Heart right ventricle (tissue), 16 donors: ENCODE results near the gene AUTS2. TPM values are rescaled to one million over a fixed set of nuclear protein-coding genes. Genes with fewer than 3 reads are reported as not detected.
A peak's percentile ranks its signal among the peaks of the same experiment; 100 is the strongest.

ENCODE experiments used
- ATAC-seq, 8 donors: fragments of 200-7000 bp; cut with Tn5 transposase; one replicate each; pipeline ENCODE4 v1.9.1; 2020; ENCODE audit warnings: mild to moderate bottlenecking in 8 of 8, moderate library complexity in 8 of 8, moderate number of reproducible peaks in 1 of 8
- DNase-seq, 2 donors: peaks; one replicate each; pipeline ENCODE4 v3.0.0-alpha.2; 2020
- H3K27ac ChIP-seq, 10 donors: fragments of 200-600 bp; sonication (generic) in 2 of 10; one replicate each; pipeline versions ENCODE4 v1.5.0 to v1.8.0; 2020 to 2022; ENCODE audit warnings: mild to moderate bottlenecking in 3 of 10
- H3K27me3 ChIP-seq, 7 donors: fragments of 200-600 bp; one replicate each; pipeline ENCODE4 v1.8.0; 2021 to 2022; ENCODE audit warnings: mild to moderate bottlenecking in 2 of 7
- H3K36me3 ChIP-seq, 9 donors: fragments of 200-600 bp; sonication (generic) in 1 of 9; one replicate each; pipeline versions ENCODE4 v1.5.0 to v1.8.0; 2020 to 2022; ENCODE audit warnings: mild to moderate bottlenecking in 2 of 9
- H3K4me1 ChIP-seq, 9 donors: fragments of 200-600 bp; sonication (generic) in 1 of 9; one replicate each; pipeline versions ENCODE4 v1.5.0 to v1.8.0; 2020 to 2022; ENCODE audit warnings: mild to moderate bottlenecking in 4 of 9
- H3K4me3 ChIP-seq, 10 donors: fragments of 200-600 bp; sonication (generic) in 2 of 10; one replicate each; pipeline versions ENCODE4 v1.5.0 to v1.8.0; 2020 to 2022; ENCODE audit warnings: mild to moderate bottlenecking in 7 of 10, moderate library complexity in 2 of 10
- H3K9me3 ChIP-seq, 11 donors: fragments of 200-600 bp in 10 of 11; sonication (generic) in 2 of 11; one replicate each; pipeline versions ENCODE4 v1.5.0 to v1.8.0; 2013 to 2022; ENCODE audit warnings: mild to moderate bottlenecking in 2 of 11, control low read depth in 1 of 11, moderate library complexity in 1 of 11
- WGBS, 2 donors: extraction: QIAGEN DNeasy Blood & Tissue Kit; methylation state at CpG; one replicate each; pipeline ENCODE4 v1.1.7; 2013; ENCODE audit warnings: inconsistent platforms in 1 of 2; 5-methylcytosine and 5-hydroxymethylcytosine counted together
- intact Hi-C, 10 donors: fragments of 100-400 bp; cut with DNase I; formaldehyde crosslinking; loops; one replicate each; pipeline versions ENCODE4 v1.11.1 to v1.14.2; 2022
- polyA plus RNA-seq, 2 donors: library from polyadenylated mRNA; stranded (reverse); fragments of 200-250 nt; gene quantifications; one replicate each; pipeline ENCODE4 v1.2.3, GENCODE V29; 2013
- total RNA-seq, 10 donors: library from RNA; stranded (reverse); fragmentation: NEBNext Ultra II Directional in 3 of 10; extraction: Animal tissue kit (Norgen Biotek cat#: 25700) in 3 of 10; gene quantifications; one replicate each; pipeline versions ENCODE4 v1.2.1 to v1.2.4, GENCODE V29; 2021 to 2023
- TF ChIP-seq, protein P1 (sequence below), 9 donors: fragments of 200-600 bp; sonication (generic) in 2 of 9; IDR thresholded peaks; one replicate each; pipeline versions ENCODE4 v1.5.0 to v1.8.0; 2021 to 2022; ENCODE audit warnings: antibody characterized with exemption in 9 of 9, mild to moderate bottlenecking in 5 of 9, moderate library complexity in 1 of 9
- donor health status: Arrhythmogenic right ventricular cardiomyopathy.
- donor health status: ischemic (EF 13 %, LVEDD 7.1; RV severe dilation, severe dysfunction).
- donor health status: healthy with polysubstance abuse.
- donor health status: DM: no; HTN: yes; CAD: no.
- donor health status: DM: no; HTN: no; CAD: no.
- donor health status: ischemic (EF 25% LVEDD 6.9; RV normal size, moderate dysfunction).
- donor health status: ischemic (EF 25% LVEDD 5.7; RV mildly dilated, moderate dysfunction).
- donor health status: healthy.
- donor health status: DM: yes; HTN: yes; CAD: no.
- donor health status: Ischemic cardiomyopathy.
- donor health status: ischemic (EF 35%, LVEDD 5.7; RV mildly dilated, moderate dysfunction).
- donor health status: nonischemic (EF 11% LVEDD 7.7; RV severe dilation, severe dysfunction).
- donor health status: DM: yes; HTN: yes; CAD: no.
- donor health status: PGD.
- donor health status: ischemic (EF 29% LVEDD 5.4; RV normal size, mild dysfunction).
- donor health status: nonischemic (EF 23%, LVEDD 6.1; RV moderate dilation, normal function).

Gene AUTS2
- total and polyA plus RNA-seq, 12 donors: 1.6 to 11.2 (median 7.3) TPM

DNA sequence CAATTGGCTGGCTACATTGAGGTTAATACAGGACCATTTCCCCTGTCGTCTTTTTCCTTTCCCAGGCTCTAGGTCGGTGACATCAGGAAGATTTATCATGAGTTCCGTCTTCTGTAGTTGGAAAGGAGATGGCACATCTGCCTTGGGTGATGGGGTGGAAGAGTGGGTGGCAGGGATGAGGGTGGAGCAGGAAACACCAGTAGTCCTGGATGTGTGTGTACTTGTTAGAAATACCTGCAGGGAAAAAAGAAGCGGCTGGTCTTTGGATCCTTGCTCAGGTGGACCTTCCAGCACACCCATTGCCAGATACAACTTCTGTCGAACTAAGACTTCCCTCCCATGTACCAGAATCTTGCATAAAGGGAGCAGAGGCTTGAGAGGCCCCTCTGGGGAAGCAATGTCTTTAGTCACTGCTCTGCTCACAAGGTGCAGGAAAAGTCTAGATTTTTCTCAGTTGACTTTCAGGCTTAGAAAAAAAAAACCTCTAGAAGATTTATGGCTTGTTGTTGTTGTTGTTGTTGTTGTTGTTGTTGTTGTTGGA is 1016.9 kb downstream of the AUTS2 start:
- DNase-seq: no peak
- Histone ChIP-seq H3K4me3 (no peak overlapping the region), H3K27ac (peak overlapping the region in 2 of 10 donors; percentile 36 to 53), H3K4me1 (peaks cover 4 to 19% (median 13%) of the 10 kb centered on the region in 9 donors), H3K9me3 (no peaks in the 10 kb centered on the region), H3K27me3 (no peaks in the 10 kb centered on the region), H3K36me3 (no peaks in the 10 kb centered on the region)
- WGBS, 2 donors: 48% methylated on average over 5 of the region's 5 CpGs
- TF ChIP-seq, protein P1, sequence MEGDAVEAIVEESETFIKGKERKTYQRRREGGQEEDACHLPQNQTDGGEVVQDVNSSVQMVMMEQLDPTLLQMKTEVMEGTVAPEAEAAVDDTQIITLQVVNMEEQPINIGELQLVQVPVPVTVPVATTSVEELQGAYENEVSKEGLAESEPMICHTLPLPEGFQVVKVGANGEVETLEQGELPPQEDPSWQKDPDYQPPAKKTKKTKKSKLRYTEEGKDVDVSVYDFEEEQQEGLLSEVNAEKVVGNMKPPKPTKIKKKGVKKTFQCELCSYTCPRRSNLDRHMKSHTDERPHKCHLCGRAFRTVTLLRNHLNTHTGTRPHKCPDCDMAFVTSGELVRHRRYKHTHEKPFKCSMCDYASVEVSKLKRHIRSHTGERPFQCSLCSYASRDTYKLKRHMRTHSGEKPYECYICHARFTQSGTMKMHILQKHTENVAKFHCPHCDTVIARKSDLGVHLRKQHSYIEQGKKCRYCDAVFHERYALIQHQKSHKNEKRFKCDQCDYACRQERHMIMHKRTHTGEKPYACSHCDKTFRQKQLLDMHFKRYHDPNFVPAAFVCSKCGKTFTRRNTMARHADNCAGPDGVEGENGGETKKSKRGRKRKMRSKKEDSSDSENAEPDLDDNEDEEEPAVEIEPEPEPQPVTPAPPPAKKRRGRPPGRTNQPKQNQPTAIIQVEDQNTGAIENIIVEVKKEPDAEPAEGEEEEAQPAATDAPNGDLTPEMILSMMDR (IDR thresholded peaks at IDR 0.05): no peak
- no peak for ATAC-seq
- intact Hi-C loops: loop anchor here in 1 of 10 donors (5.0 kb wide), 1 partner anchor 82 kb away; no protein-coding TSS in a partner anchor

DNA sequence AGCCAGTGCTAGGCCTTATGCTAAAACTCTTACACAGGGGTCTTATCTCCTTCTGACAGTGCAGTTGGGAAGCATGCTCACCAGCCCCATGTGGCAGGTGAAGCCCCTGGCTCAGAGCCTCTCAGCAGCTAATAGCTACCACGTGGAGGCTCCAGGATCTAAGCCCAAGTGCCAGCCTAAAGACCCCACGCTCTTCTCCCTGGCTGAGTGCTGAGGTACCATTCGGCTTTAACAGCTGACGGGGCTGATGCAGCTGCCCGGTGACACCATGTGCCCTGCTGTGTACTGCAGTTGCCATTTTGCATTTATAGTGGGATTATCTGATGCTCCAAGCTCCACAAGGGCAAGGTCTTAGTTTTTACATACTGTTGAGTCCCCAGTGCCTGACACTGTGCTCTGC is 1017.9 kb downstream of the AUTS2 start:
- TF ChIP-seq, protein P1 (IDR thresholded peaks at IDR 0.05): no peak
- H3K4me1 ChIP-seq: peaks cover 4 to 19% (median 13%) of the 10 kb centered on the region in 9 donors
- 86 to 87% methylated on average over 5 of the region's 5 CpGs for WGBS, 2 donors

DNA sequence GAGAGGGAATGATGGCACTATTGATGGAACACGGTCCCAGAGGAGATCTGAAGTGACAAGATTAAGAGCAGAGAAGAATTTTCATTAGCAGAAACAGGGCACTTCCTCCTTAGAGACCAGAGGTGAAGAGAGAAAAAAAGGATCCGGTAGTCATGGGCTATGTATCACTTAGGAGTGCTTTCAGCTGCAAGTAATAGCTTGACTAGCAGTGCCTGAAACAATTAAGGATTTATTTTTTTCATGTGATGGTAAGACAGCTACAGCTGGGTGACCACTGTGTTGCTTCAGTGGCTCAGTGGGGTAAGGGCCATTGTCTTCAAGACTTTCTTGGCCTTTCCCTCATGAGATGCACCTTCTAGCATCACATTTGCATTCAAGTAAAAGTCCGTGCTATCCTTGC is 1018.5 kb downstream of the AUTS2 start:
- no peak for DNase-seq
- TF ChIP-seq, protein P1 (IDR thresholded peaks at IDR 0.05): no peak
- no peaks in the 10 kb centered on the region for H3K9me3 ChIP-seq
- H3K27ac ChIP-seq: no peak overlapping the region
- peaks cover 4 to 19% (median 13%) of the 10 kb centered on the region in 9 donors for H3K4me1 ChIP-seq
- WGBS, 2 donors: 98 to 99% methylated on average over 3 of the region's 3 CpGs
- intact Hi-C loops: loop anchor here in 1 of 10 donors (5.0 kb wide), 1 partner anchor 80 kb away; no protein-coding TSS in a partner anchor
- no peaks in the 10 kb centered on the region for H3K36me3 ChIP-seq
- no peak overlapping the region for H3K4me3 ChIP-seq
- no peaks in the 10 kb centered on the region for H3K27me3 ChIP-seq
- no peak for ATAC-seq

More for the DNA sequence above, 1017.9 kb downstream of the AUTS2 start:
- H3K36me3 ChIP-seq: no peaks in the 10 kb centered on the region
- no peak overlapping the region for H3K4me3 ChIP-seq
- DNase-seq (no peak), ATAC-seq (no peak)
- intact Hi-C loops: loop anchor here in 1 of 10 donors (5.0 kb wide), 1 partner anchor 81 kb away; no protein-coding TSS in a partner anchor
- no peak overlapping the region for H3K27ac ChIP-seq
- H3K27me3 ChIP-seq: no peaks in the 10 kb centered on the region
- H3K9me3 ChIP-seq: no peaks in the 10 kb centered on the region

DNA sequence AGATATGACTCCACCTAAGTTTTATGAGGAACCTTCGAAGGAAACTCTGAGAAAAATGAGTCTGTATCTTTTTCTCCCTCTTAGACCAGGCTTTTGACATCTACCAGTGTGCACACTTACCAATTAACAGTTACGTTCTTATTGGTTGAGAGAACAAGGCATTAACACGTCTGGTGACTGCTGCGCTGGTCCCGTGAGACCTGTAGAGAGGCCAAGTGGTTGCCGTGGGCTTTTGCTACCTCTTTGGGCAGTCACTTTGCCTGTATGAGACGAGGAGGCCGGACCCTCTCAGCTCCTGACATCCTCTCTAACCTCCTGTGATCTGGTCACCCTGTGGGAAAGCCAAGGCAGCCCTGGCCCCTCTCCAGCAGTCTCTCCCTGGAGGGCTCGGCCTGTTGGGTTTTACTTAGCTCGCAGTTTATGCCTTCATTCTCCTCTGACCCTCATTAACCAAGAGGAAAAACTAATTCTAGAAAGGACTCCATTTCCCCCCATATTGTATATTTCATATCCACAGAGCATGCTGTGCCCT is 1019.8 kb downstream of the AUTS2 start:
- DNase-seq: peak; percentile 30 to 60
- intact Hi-C loops: loop anchor here in 1 of 10 donors (5.0 kb wide), 1 partner anchor 79 kb away; no protein-coding TSS in a partner anchor

More for the DNA sequence above, 1019.8 kb downstream of the AUTS2 start:
- Histone ChIP-seq H3K36me3 (no peaks in the 10 kb centered on the region), H3K4me1 (peaks cover 4 to 19% (median 13%) of the 10 kb centered on the region in 9 donors), H3K27ac (no peak overlapping the region), H3K4me3 (no peak overlapping the region), H3K9me3 (no peaks in the 10 kb centered on the region), H3K27me3 (no peaks in the 10 kb centered on the region)
- TF ChIP-seq, protein P1 (IDR thresholded peaks at IDR 0.05): no peak
- no peak for ATAC-seq
- 80 to 83% methylated on average over 10 of the region's 10 CpGs for WGBS, 2 donors
